Activated CD8-positive, alpha-beta memory T cell treated with anti-CD3 and anti-CD28 coated beads for 1 hour (primary cell): ENCODE results near the gene CC2D2B.
"Not testable (repeated sequence)": the region's sequence is repeated elsewhere in the genome, so short reads cannot be mapped to it uniquely, and the experiment has no call there.

ENCODE experiments used
- DNase-seq, 2 donors: peaks; one replicate each; pipeline ENCODE4 v3.0.0-alpha.2; 2020; ENCODE audit warnings: low read depth in 1 of 2; ENCODE audit errors: extremely low read depth in 1 of 2

Gene CC2D2B

DNA sequence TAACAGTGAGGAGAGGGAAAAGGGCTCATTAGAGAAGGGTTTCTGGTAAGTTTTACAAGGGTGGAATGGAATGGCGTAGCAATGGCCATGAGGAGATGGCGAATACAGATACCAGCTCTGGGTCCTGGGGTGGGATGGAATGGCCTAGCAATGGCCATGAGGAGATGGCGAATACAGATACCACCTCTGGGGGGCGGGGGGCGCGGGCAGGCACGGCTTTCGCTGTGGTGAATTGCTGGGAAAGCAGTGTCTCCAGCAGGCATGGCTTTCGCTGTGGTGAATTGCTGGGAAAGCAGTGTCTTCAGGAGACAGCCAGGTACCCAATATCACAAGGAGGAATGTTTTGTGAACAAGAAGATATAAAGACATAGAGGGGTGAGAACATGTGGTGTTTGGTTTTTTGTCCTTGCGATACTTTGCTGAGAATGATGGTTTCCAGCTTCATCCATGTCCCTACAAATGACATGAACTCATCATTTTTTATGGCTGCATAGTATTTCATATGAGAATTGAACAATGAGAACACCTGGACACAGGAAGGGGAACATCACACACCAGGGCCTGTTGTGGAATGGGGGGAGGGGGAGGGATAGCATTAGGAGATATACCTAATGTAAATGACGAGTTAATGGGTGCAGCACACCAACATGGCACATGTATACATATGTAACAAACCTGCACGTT lies 1.7 kb upstream of the CC2D2B start:
- not testable (repeated sequence) for DNase-seq

DNA sequence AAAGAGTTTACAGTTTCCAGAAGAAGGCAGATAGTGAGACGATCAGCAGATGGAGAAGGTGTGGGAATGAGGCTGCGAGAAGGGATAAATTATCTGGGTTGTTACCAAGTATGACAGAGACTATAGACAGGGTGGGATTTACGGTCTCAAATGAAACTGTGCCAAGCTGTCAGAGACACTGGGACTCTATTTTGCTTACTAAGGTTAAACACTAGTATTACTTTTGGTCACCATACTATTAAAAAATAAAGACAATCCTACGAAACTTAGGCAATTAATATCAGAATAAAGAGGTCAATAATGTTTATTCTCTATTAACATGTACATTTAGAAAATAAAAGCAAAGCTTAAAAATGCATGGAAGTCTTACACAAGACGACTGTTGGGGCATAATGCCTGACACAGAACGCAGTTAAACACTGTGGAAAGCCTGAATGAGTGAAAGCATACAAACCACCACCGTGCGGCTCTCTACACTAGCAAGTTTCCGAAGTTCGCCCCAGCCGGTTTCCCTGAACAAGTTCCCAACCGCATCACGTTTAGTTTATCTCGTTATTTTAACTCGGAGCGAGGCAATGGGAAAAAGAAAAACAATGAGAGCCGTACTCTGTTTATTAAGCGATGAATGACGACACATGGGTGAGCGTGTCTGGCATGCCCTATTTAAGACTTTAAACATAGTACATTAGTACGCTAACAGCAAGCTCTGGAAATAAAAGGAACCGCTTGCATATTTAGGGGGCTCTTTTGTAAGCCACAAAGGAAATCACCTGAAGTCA lies 909 bp upstream of the CC2D2B start:
- DNase-seq: no peak

DNA sequence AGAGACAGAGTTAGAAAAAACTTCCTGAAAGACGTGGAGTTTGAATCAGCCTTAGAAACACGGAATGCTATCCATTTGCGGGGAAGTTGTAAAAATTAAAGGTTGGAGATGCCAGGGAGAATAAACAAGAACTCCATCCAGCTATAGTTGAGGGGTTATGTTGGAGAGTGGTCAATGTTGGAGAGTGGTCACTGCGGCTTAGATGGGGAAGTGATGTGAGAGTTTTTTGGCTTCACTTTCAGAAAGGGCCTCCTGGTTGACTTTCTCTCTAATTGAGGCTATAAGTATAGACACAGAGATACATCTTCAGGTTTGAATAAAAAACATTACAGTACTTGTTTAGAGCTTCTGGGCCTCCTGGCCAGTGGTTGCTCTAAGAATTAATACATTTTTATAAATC lies 675 bp downstream of the CC2D2B start:
- DNase-seq: no peak

DNA sequence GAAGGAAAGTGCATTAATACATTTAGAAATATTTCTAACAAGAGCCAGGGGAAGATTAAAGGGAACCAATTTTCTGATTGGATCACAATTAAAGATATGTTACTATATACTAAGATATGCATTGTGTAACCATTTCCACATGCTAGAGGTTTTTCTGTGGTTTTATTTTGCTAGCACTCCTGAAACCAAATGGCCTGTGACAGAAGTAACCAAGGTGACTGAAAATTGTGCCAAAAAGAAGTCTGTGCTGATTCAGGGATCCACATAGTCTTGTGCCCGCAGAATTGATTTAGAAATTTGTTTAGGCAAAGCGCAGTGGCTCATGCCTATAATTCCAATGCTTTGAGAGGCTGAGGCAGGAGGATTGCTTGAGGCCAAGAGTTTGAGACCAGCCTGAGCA lies 1.8 kb downstream of the CC2D2B start:
- no peak for DNase-seq

DNA sequence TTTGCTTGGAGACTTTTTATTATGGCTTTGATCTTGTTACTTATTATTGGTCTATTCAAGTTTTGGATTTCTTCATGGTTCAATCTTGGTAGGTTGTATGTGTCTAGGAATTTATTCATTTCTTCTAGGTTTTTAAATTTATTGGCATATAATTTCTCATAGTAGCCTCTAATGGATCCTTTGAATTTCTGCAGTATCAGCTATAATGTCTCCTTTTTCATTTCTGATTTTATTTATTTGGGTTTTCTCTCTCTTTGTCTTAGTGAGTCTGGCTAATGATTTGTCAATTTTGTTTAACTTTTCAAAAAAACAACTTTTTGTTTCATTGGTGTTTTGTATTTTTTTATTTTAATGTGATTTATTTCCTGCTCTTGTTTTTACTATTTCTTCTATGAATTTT lies 8.3 kb downstream of the CC2D2B start:
- DNase-seq: not testable (repeated sequence)

DNA sequence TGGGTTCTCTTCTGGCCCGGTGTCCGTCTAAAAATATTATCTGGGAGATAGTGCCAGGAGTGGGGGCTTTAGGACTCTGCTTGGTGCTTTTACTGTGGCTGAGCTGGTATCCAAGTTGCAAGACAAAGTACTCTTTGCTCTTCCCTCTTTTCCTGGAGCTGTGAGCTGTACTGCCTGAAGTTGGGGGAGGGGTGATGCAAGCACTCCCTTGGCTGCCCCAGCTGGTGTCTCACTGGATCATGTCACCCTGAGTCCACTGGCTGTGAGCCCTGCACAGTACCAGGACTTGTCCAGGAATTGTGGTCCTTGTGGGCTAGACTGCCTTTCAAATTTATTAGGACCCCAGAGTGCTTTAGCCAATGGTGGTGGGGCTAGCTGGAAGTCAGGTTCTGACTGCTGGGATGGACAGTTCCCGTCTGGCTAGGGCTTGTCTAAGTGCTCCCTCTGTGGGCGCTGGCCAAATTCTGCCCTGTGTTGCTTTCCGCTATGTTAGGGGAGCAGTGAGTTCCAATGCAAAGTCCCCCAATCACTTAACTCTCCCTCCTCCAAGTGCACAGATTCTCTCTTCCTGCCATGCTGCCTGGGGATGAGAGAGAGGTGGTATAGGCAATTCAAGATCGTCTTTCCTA lies 13.1 kb downstream of the CC2D2B start:
- no peak for DNase-seq

DNA sequence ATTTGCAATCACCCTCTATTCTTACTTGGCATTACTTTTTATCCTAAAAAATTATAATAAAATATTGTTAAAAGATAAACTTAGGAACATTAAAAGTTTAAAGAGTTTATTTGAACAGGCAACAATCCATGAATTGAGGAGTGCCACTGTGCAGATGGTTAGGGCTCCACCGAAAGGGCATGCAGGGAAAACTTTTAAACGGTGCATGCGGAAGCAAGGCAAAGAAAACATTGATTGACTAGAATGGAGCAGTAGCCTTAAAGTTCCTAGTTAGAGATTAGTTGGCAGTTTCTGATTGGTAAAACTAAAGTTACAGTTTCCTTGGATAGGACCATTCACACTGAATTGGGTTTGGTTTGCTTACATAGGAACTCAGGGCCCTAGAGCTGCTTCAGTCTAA lies 17.3 kb downstream of the CC2D2B start:
- no peak for DNase-seq

DNA sequence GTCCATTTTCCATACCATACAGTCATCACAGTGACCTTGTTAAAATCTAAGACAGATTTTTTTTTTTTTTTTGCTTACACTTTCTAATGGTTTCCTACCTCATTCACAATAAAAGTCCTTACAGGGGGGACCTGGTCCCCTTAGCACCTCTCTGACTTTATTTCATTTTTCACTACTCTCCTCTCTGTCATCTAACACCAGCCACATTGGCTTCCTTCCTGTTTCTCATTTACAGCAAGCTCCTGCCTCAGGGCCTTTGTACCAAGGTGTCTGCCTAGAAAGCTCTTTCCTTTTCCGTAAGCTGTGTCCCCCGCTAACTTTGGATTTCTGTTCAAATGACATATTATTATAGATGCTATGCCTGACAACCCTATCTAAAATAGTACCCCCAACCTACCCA lies 27.7 kb downstream of the CC2D2B start:
- no peak for DNase-seq

DNA sequence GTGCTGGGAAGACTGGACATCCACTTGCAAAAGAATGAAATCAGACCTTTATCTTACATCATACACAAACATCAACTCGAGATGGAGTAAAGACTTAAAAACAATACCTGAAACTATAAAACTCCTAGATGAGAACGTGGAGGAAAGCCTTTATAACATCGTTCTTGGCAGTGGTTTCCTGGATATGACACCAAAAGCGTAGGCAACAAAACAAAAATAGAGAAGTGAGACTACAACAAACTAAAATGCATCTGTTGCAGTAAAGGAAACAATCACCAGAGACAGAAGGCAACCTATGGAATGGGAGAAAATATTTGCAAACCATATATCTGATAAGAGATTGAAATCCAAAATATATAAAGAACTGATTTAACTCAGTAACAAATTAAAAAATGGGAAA lies 33.3 kb downstream of the CC2D2B start:
- no peak for DNase-seq

DNA sequence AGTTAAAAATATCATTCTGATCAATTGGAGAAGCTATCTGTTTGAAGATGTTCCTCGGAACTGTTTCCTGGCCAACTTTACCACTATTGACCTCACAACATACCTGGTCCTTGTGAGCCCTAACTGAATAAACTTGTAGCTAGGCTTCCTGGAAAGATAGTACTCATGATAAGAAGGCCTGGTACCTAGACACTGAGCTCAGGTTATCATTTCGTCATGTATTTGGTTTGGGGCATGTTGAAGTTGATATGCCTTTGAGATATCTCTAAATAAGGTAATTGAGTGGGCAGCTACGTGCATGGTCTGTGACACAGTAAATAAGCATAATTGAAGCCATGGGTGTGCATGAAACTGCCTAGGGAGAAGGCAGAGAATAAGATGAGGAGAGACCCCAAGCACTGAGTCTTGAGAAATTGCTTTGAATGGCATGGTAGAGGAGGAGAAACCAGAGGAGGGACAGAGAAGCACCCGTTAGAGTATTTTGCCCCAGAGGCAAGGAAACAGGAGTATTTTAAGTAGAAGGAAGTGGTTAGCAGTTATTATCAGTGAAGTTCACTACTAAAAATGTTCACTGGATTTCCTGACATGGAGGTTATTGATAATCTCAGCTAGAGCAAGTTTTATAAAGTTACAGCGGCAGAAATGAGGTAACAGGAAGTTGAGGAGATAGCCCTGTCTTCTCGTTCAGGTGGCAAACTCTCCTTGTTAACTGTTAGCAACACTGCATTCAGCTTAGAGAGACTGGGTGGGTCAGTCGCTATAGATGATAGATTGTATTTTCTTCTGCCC lies 55.6 kb downstream of the CC2D2B start:
- no peak for DNase-seq

DNA sequence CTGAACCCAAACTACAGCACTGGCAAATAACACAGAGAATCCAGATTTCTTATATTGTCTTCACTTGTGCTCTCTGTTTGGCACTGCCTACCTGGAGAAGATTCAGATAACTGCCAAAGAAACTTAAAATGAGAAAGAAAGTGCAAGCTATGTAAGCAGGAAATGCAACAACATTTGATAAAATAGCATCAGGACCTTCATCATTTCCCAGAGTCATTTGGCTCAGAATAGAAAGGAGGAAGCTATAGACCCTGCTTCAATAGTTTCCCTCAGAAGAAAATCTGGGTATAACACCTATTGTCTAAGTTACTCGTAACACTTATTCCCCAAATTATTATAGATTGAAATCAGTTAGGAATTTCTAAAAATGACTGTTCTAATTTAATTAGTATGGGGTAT lies 56.2 kb downstream of the CC2D2B start:
- no peak for DNase-seq

DNA sequence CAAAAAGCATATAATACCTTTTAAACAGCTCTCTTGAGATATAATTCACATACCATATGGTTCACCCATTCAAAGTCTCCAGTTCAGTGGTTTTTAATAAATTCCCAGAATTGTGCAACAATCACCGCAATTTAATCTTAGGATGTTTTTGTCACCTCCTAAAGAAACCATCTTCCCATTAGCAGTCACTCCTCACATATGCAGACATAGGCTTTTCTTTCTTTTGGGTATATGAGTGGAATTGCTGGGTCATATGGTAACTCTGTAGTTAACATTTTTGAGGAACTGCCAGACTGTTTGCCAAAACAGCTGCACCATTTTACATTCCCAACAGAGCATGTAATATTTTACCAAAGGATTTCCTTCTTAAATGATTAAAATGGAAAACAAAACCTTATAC lies 57.0 kb downstream of the CC2D2B start:
- DNase-seq: no peak

DNA sequence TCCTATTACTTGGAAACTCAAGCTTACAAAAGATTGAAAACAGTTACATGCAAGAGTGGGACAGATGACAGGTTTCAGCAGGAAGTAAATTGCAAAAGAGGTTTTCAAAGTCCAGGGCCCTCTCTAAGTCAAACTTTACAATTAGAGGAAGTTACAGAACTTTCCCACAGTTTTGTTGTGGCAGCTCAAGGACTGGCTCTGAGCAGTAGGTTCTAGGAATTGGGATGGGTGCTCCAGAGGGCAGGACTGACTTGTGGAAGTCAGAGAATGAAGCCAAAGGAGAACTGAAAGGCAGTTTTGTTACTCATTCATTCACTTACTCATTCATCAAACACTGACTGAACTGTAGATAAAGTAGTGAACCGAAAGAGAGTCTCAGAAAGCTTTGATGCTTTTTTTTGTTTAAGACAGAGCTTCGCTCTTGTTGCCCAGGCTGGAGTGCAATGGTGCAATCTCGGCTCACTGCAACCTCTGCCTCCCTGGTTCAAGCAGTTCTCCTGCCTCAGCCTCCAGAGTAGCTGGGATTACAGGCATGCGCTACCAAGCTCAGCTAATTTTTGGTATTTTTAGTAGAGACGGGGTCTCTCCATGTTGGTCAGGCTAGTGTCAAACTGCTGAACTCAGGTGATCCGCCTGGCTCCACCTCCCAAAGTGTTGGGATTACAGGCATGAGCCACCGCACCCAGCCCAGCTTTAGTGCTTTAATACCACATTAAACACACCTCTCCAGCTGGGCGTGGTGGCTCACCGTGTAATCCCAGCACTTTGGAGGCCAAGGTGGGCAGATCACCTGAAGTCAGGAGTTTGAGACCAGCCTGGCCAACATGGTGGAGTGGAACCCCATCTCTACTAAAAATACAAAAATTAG lies 68.8 kb downstream of the CC2D2B start:
- no peak for DNase-seq

DNA sequence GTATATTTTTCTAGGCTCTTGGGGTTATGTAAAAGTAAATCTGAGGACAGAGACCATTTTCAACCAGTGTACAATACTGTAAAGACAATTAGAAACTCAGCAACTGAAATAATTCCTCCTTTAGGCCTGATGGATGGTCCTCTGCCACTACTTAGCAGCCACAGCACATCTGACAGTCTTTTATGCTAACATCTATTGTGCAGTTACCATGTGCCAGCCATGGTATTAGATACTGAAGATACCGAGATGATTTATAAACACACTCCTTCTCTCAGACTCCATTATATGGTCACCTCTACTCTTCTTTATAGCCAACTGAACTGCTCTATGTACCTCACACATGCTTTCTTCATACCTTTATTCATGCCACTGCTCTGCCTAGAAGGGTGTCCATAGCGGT lies 74.4 kb downstream of the CC2D2B start:
- no peak for DNase-seq

DNA sequence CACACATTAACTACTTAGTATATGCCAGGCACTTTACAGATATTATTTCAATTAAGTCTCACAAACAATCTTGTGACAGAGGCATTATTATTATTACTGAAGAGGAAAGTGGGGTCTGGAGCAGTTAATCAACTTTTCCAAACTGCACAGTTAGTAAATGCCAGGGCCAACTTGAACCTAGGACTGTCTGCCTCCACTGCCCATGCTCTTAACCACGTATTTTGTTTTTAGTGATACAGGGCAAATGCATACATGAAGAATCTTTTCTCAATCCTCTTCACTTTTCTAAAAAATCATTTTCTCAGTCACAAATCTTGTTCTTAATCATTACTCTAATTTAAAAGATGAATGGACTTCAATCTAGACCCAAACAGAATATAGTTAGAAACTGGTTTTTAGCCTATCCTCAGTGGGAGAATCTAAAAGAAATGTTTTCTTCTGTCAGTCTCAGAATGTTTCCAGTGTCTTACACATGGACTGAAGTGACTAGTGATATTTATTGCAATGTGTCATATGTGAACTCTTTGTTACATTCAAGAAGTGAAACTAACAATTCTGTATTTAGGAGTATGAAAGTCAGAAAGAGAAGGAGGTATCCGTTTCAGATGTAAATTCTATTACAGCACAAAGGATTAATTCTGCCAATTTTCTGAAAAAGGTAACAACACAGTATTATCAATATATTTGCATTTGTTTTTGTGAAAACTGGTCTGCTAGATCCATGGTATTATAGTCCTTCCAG lies 80.1 kb downstream of the CC2D2B start:
- DNase-seq: no peak

DNA sequence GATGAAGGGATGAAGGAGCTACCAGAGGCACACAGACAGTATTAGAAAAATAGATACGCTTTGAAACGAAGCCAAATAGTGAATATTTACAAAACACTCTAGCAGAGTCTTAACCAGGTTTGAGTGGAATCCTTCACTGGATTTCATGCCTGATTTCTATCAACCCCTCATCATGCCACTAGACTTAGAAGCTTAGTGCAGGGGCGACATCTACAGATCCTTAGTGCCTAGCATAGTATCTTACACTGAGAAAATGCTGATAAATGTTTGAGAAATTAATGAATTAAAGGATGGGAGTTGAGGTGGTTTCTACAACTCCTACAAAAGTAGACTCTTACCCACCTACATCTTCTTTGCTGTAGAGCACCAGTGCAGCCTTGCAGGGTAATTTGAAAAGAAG lies 80.9 kb downstream of the CC2D2B start:
- no peak for DNase-seq

DNA sequence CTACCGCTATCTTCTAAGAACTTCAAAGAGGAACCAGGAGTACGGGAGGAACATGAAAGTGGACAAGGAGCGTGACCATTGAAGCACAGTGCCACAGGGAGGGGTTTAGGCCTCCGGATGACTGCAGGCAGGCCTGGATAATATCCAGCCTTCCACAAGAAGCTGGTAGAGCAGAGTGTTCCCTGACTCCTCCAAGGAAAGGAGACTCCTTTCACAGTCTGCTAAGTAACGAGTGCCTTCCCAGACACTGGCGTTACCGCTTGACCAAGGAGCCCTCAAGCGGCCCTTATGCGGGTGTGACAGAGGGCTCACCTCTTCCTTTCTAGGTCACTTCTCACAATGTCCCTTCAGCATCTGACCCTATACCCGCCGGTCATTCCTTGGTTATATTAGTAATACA lies 86.6 kb downstream of the CC2D2B start:
- DNase-seq: not testable (repeated sequence)

DNA sequence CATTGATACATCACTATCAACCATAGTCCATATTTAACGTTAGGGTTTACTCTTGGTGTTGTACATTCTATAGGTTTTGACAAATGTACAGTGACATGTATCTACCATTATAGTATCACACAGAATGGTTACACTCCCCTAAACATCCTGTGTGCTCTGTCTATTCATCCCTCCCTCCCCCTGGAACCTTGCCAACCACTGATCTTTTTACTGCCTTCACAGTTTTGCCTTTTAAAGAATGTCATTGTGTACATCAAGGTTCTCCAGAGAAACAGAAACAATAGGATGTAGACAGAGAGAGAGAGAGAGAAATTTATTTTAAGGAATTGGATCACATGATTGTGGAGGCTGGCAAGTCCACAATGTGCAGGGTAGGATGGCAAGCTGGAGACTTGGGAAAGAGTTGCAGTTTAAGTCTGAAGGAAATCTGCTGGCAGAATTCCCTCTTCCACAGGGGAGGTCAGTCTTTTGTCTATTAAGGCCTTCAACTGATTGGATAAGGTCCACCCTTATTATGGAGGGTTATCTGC lies 90.5 kb downstream of the CC2D2B start:
- DNase-seq: no peak

DNA sequence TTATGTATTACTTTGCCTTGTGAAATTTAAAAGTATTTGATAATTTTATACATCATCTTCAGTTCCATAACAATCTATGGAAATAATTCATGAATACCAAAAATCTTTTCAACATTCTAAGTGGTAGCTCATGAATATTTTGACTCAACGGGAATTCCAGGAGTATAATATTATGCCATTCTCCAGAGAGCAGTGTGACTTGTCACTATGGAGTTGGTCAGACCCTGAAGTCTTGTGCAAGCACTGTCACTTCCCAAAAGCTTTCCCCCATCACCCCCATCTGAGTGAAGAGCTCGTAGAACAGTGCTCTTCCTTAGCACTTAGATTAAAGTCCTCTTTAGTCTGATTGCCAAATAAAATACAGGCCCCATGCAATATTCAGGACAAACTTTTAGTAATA lies 106.2 kb downstream of the CC2D2B start:
- DNase-seq: no peak
